IPS DF 4.7 (cell line): ENCODE data around the gene GRM6.

Source experiments
- DNase-seq: peaks from one replicate; pipeline ENCODE4 v3.0.0-alpha.2; 2013; ENCODE audit warnings: low spot score; ENCODE audit errors: extremely low read depth

GRM6 gene

DNA sequence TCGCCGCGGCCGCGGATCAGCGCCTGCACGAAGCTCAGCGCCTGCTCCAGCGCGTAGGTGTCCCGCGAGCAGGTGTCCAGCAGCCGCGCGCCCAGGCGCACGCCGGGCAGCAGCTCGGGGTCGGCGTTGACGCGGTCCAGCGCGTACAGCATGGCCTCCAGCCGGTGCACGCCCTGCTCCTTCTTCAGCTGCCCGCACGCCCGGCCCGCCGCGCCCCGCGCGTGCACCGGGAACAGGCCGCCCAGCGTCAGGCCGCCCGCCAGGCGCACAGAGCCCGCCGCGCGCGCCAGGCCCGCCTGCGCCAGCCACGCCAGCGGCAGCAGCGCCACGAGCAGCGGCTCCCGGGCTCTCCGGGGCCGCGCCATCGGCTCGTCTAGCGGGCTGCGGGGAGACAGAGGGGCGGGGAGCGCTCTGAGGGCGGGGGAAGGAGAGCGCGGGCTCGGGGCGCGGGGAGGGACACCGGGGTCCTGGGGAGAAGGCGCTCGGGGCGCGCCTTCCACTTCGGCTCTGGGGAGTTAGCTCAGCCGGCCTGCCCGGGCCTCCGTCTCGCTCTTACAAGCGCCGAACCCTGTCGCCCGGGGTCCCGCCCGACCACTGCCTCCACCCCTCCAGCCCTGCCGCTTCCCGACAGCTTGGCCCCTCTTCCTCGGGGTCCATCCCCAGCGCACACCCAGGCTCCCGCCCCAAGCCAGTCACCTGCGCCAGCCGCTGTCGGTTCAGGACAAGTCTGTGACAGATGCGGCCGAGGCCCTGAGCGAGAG lies at the start of gene GRM6:
TSS of gene GRM6 (minus strand) at position 741 of the 761 bp plus-strand sequence. CDS start at position 365, 376 bp downstream.
- DNase-seq, result no peak

DNA sequence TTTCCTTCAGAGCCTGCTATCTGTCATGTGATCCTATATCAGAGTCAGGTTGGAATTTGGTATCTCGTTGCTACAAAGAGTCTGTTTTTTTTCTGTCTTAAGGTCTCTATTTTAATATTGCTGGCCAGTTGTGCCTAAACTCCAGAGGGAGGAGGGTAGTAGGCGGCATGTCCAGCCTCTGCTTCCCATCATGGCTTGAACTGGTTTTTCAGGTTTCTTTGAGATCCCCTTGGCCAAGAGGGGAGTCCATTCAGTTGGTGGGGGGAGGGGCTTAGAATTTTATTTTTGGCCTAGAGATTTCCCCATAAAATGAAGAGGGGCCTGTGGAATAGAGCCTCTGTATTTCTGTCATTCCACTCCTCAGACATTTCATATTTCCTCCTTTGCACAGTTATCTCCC lies 49.6 kb upstream of the GRM6 start:
- DNase-seq, result no peak

DNA sequence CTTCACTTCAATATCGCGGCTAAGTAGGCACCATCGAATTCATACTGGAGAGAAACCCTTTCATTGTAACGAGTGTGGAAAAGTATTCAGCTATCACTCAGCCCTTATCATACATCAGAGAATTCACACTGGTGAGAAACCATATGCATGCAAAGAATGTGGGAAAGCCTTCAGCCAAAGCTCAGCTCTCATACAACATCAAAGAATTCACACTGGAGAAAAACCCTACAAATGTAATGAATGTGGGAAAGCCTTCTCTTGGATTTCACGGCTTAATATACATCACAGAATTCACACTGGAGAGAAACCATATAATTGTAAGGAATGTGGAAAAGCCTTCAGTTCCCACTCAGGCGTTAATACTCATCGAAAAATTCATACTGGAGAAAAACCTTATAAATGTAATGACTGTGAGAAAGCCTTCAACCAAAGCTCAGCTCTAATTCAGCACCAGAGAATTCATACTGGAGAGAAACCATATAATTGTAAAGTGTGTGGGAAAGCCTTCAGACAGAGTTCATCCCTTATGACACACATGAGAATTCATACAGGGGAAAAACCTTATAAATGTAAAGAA lies 38.0 kb upstream of the GRM6 start:
- no peak for DNase-seq

DNA sequence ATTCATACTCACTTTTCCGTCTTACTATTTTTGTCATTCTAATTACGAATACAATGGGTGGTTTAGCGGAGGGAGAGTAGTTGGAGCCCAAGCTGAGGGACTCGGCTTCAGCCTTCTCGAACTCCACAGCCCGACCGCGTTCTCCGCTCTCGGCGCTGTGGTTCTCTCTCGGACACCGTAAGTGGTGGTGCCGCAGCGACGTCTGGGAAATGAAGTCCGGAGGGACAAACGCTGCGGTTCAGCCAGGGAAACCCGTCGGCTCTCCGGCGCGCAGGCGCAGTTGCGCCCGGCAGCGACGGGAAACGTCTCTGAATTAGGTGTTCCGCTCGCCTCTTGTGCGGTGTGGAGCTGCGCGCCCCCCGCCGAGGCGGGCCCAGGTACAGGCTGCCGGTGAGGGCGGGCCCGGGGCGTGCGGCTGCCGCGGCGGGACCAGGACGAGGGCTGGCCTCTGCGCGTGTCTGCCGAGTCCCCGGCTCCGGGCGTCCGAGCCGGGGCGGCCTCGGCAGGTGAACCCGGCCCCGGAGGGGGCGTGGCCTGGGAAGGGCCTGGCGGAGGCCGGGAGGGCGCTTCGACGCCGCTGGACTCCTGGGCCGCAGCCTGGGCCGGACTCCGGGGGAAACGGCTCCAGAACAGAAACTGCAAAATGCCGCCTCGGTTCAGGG lies 28.5 kb upstream of the GRM6 start, which contains the start of gene ZNF879:
TSS of gene ZNF879 (plus strand) at position 277 of the 662 bp plus-strand sequence. CDS start 1,201 bp downstream, outside the sequence.
- peak; percentile 90 for DNase-seq

DNA sequence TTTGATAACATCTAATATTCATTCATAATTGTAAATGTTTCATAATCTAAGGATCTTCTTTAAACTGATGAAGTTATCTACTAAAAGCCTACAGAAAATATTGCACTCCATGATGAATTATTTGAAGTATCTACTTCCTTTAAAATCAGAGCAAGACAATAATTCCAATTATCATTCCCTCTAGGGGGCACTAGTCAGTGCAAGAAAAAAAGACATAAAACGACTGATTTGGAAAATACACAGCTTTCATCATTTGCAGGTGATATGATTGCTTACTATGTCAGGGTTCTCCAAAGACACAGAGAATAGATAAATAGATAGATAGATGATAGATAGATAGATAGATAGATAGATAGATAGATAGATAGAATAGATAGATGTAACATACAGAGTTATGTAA lies 13.5 kb upstream of the GRM6 start:
- DNase-seq, result no peak

DNA sequence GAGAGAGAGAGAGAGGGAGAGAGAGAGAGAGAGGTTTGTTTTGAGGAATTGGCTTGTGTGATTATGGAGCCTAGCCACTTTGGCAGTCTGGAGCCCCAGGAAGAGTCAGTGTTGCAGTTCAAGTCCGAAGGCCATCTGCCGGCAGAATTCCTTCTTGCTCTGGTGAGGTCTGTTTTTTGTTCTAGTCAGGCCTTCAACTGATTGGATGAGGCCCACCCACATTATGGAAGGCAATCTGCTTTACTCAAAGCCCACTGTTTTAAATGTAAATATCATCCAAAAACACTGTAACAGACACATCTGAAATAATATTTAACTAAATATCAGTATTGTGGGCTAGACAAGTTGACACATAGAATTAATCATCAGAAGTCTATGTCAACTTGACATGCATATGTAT lies 11.4 kb upstream of the GRM6 start:
- DNase-seq, result no peak

DNA sequence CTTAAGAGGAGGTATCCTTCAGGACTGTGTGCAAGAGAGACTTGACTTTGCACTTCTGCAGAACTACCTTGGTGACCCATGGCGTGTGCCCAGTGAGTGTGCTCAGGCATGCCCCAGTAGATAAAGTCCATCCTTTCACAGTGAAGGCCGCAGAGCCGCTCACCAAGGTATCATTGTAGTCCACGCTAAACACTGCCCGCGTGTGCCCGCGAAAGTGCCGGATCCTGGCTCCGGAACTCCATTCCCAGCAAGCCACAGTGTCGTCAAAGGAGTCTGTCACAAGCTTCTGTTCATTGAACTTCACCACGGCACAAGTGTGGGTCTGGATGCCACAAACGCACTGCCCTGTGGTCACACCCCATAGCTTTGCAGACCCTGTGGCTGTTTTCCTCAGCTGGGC lies 3.3 kb upstream of the GRM6 start:
- DNase-seq, result no peak

DNA sequence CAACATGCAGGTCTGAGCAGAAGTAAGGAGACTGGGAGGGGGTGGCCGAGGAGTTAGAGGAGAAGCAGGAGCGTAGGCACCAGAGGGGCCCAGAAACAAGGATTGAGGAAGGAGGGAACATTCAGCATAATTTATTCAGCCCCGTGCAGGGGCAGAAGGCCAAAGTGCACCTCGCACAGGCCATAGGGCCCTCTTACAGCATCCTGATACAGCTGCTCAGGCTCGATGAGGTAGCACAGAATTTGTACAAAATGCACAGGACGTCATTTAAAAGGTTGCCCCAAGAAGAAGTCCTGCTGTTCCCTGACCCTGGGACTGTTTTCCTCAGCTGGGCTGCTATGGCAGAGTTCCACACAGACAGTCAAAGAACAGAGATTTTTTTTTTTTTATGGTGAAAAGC lies 2.1 kb upstream of the GRM6 start:
- no peak for DNase-seq

DNA sequence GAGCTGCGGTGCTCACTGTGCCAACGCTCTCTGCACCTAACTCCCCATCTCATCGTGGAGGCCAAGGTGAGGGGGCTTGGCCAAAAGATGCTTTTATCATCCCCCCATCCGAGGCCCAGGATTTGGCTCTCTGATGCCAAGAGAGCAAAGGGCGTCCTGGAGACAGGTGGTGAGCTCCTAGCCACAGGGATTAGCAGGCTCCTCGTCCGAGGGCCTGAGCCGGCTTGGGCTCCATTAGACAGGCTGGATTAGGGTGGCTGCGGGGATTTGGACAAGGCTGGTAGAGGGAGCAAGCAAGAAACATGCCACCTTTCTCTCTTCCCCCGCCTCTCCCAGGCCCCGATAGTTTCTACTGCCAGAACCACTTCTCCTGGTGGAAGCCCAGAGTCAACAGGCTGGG lies 1.0 kb upstream of the GRM6 start:
- DNase-seq, result no peak

DNA sequence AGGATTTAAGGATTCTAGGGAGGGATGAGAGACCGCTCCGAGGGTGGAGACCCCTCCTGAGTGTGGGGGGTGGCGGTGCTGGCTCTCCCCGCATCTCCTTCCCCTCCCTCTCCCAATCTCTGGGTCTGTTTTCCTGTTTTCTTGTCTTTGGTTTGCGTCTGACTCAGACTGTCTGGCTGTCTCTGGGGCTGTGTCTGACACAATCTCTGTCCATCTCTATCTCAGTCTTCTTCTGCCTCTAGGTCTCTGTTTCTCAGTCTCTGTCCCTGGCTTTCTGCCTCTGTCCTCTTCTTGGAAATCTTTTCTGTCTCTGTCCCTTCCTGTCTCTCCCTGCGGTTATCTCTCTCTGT lies 196 bp upstream of the GRM6 start:
- no peak for DNase-seq

DNA sequence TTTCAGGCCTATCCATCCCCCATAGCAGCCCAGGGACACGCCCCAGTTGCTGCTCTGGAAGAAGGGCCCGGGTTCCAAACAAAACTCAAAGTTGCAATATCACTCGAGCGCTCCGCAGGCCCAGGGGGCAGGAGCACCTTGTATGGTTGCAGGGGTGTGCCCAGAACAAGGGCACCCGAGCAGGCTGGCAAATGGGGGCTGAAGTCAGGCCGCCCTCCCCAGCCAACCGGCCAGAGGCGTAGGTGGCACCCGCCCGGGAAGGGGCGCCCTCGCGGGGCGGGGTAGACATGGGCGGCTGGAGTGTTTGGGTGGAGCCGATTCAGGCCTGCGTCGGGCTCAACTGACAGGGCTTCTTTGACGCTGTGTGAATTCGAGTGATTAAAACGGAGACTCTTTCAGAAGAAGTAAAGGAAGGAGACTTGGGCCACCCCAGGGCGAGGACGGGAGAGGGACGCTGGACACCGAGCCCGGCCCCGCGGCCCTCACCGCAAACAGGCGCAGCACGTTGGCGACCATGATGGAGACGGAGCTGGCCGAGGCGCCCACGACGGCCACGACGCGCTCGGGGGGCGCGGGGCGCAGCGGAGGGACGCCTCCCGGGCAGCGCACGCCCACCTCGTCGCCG lies 1.1 kb downstream of the GRM6 start:
- DNase-seq, result no peak

DNA sequence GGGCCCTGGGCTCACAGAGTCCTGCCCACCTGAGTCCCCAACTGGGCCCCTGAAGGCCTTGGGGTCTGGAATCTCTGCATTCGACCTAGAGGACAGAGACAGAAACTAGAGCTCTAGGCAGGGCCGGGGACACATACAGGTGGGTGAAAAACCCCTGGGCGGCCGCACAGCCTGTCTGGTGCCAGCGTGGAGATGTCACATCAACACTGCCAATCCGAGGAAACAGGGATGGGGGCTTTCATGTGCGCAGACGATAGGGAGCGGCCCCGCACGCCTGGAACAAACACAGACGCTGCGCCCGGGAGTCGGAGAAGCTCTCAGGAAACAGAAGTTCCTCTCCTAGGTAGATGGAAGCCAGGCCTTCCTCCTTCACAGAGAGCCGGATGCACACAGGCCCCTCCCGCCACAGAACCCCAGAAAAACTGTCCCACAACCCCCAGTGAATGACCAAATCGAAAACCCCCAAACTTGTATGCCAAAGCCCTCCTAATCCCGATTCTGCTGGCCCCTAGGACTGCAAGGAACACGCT lies 1.8 kb downstream of the GRM6 start:
- DNase-seq, result no peak

DNA sequence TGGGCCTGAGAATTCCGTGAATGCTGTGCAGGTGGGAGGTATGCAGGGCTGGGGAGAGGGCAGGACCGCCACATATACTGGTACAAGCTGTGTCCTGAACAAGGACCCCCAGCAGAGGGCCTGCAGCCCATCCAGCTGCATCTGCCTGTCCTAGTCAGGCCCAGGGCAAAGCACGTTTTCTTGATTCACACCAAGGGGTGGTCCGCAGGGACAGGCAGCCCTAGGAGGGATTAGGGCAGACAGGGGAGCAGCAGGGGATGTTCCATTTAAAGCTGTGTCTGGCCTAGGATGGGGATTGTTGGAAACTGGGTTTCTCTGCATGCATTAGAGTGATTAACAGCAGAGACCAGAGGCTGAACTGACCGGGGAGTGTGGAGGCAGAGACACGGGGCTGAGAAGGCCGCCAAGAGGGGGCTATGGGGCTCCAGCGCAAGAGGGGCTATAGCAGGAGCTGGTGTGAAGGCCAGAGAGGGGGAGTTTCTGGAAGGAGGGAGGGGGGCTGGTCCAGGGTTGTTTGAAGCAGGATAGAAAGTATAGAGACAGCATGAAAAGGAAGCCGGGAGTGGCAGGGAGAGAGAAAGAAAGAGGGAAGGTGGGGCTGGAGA lies 2.7 kb downstream of the GRM6 start:
- DNase-seq, result no peak

DNA sequence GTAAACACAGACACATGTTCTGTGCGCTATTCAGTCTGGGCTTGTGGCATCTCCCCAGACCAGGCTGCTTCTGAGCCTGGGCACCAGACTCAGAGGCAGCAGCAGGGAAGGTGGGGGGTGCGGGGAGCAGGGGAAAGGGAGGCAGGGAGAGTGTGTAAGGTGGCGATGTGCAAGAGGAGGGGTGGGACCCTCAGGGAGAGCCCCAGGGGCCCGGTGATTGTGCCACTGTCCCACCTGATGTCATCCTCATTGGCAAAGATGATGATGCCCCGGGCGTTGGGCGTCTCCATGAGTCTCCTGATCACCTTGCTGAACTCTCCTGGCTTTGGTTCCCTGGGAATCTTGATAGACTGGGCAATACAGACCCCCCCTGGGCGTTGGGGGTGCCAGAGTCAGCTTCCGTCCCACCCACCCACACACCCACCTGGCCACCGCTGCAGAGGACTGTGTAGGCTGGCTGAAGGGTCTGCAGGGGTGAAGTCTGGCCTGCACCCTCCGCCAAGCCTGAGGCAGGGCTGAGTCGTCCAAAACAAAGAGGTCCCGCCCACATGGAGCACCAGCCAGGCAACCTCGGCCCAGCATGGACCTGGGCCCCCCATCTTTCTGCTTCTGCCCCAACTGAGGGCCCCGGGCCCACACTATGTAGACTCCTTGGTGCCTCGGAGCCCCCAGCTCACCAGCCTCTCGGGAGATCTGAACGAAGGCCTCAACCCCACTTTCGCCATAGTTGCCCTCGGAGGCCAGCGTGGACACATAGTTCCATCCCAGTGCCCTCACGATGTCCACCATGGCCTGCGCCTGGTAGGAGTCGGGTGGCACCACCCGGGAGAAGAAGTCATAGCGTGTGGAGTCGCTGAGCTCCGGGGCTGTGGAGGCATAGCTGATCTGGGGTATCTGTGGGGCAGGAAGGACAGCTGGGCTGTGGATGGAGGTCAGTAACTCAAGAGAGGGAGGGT lies 3.7 kb downstream of the GRM6 start:
- DNase-seq, result no peak

DNA sequence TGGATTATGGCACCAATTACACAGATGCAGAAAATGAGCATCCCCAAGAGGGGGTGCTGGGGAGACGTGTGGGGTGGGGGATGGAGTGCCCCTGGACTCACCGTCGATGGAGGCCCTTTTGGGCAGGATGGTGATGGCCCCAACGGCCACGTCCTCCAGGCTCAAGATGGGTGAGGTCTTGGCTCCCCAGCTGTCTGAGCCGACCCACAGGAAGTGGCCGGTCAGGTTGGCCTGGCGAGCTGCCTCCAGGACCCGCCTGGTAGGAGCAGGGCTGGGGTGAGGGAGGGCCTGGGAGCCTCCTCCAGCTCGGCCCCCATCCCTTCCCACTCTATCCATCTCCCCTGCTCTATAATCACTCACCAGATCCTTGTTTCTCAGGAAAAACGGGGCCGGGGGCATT lies 4.6 kb downstream of the GRM6 start:
- DNase-seq, result no peak

DNA sequence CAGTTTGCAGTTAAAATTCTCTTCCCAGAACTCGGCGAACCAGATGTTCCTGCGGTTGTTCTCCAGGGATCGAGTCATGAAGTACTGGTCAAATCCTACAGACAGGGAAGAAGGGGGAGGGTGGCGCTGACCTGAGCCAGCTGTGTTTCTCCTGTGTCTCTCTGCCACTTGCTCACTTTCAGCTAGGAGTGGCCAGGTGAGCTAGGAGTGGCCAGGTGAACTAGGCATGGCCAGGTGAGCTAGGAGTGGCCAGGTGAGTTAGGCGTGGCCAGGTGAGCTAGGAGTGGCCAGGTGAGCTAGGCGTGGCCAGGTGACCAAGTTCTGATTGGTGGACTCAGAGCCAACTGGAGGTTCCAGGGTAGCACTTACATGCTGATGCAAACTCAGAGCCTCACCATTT lies 5.8 kb downstream of the GRM6 start:
- no peak for DNase-seq

DNA sequence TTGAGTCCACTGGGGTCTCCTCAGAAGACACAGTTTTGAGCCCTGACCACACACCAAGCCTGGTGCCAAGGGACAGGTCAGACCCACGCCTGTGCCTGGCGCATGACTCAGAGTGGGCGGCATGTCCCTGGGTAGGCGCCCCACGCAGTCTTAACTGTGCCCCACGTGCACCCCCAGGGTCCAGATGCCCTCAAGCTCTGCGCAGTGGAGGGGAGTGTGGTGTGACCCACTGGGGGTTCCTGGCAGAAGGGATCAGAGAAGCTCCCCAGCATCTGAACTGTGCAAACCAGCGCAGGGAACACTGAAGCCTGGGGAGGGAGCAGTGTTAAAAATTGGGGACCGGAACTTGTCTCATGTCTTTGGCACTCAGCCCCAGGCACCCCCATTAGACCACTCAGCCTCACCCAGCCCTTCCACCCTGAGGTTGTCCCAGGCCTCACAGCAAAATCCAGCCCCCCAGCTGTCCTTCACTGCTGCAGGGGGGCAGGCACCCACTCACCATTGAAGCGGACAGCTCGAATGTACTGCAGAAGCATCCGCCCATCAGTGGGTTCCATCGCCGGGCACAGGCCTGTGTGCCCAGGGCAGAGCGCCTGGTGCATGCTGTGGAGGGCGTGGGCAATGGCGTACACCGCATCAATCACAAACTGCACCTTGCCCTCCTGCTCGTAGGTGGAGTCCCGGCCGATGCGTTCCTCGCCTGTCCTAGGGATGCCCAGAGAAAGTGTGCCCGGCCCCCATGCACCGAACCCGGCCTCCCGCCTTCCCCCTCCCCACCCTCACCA lies 6.5 kb downstream of the GRM6 start:
- DNase-seq, result no peak

DNA sequence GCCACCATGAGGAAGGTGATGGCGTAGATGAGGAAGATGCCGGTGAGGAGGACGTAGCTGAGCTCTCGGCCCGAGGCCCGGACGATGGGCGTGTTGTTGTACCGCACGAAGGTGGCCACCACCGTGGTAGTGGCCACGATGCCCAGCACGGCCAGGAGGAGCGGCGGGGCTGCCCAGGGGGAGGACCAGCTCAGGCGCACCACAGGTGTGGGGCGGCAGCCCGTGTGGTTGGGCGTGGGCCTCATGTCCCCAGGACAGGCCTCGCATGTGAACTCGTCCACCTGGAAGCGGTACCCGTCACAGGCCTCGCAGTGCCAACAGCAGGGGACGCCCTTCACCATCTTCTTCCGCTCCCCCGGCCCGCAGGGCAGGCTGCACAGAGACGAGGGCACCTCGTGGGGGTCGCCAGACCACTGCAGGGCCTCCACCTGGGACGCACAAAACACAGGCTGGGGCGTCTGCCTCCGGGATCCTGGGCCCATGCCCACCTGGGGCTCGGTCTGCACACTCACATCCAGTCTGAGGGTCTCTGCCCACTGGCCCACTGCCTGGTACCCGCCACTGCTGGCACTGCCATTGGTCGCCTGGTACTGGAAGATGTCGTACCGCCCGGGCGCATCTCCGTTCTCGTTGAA lies 8.7 kb downstream of the GRM6 start:
- DNase-seq, result no peak
